Activated T-cell treated with anti-CD3 and anti-CD28 coated beads for 1 hour (primary cell): ENCODE data around the gene GRIK4.

ENCODE experiments used
- DNase-seq: peaks from one replicate; pipeline ENCODE4 v3.0.0-alpha.2; 2020; ENCODE audit warnings: low read depth

Gene GRIK4

GRCh38 chr11:120814531-120815318 lies 303.2 kb downstream of the GRIK4 start:
- no peak for DNase-seq

GRCh38 chr11:120815319-120816100 lies 304.0 kb downstream of the GRIK4 start:
- DNase-seq = no peak

GRCh38 chr11:120816176-120816575 lies 304.6 kb downstream of the GRIK4 start:
- no peak for DNase-seq

GRCh38 chr11:120816711-120817110 lies 305.2 kb downstream of the GRIK4 start:
- no peak for DNase-seq

GRCh38 chr11:120817158-120817557 lies 305.6 kb downstream of the GRIK4 start:
- no peak for DNase-seq

GRCh38 chr11:120818097-120818496 lies 306.5 kb downstream of the GRIK4 start:
- DNase-seq = no peak

- no peak for DNase-seq
These were observed 307.5 kb downstream of the GRIK4 start for GRCh38 chr11:120819003-120819402.

GRCh38 chr11:120819437-120820365 lies 308.2 kb downstream of the GRIK4 start:
- no peak for DNase-seq

GRCh38 chr11:120823159-120823558 lies 311.6 kb downstream of the GRIK4 start:
- no peak for DNase-seq

GRCh38 chr11:120824242-120824641 lies 312.7 kb downstream of the GRIK4 start:
- DNase-seq = no peak

GRCh38 chr11:120827198-120827597 lies 315.6 kb downstream of the GRIK4 start:
- DNase-seq = no peak

- no peak for DNase-seq
These were observed 316.3 kb downstream of the GRIK4 start for GRCh38 chr11:120827820-120828219.

- DNase-seq = no peak
These were observed 317.3 kb downstream of the GRIK4 start for GRCh38 chr11:120828847-120829246.

- DNase-seq = no peak
These were observed 318.6 kb downstream of the GRIK4 start for GRCh38 chr11:120830085-120830620.

GRCh38 chr11:120832481-120833238 lies 321.1 kb downstream of the GRIK4 start:
- DNase-seq = no peak

- no peak for DNase-seq
These were observed 323.2 kb downstream of the GRIK4 start for GRCh38 chr11:120834686-120835210.

- DNase-seq = no peak
These were observed 324.2 kb downstream of the GRIK4 start for GRCh38 chr11:120835601-120836228.

- DNase-seq = no peak
These were observed 326.1 kb downstream of the GRIK4 start for GRCh38 chr11:120837696-120838095.

- no peak for DNase-seq
These were observed 327.7 kb downstream of the GRIK4 start for GRCh38 chr11:120839201-120839600.

- DNase-seq = no peak
These were observed 328.4 kb downstream of the GRIK4 start for GRCh38 chr11:120839846-120840402.
